GM23338 (cell line): Measurements from ENCODE around the gene KCTD15.
A peak's percentile ranks its signal among the peaks of the same experiment; 100 is the strongest.

ENCODE experiments used
- CTCF ChIP-seq, 2 experiments: fragments of 200-600 bp in 1 of 2; sonication (generic) in 1 of 2; conservative IDR thresholded peaks; 2 replicates each; pipeline versions ENCODE4 v1.5.1 to v1.6.1; 2016 to 2017; ENCODE audit warnings: antibody characterized with exemption in 2 of 2, low read depth in 2 of 2, mild to moderate bottlenecking in 2 of 2, moderate library complexity in 1 of 2
- EZH2 ChIP-seq: fragments of 200-600 bp; sonication (generic); IDR thresholded peaks from one replicate; pipeline ENCODE4 v1.8.0; 2017; ENCODE audit warnings: antibody characterized with exemption, mild to moderate bottlenecking, low read depth; ENCODE audit not compliant: unreplicated experiment
- POLR2AphosphoS5 ChIP-seq: IDR thresholded peaks from 2 replicates; pipeline ENCODE4 v1.6.1; 2016; ENCODE audit warnings: antibody characterized with exemption, low read depth

DNA sequence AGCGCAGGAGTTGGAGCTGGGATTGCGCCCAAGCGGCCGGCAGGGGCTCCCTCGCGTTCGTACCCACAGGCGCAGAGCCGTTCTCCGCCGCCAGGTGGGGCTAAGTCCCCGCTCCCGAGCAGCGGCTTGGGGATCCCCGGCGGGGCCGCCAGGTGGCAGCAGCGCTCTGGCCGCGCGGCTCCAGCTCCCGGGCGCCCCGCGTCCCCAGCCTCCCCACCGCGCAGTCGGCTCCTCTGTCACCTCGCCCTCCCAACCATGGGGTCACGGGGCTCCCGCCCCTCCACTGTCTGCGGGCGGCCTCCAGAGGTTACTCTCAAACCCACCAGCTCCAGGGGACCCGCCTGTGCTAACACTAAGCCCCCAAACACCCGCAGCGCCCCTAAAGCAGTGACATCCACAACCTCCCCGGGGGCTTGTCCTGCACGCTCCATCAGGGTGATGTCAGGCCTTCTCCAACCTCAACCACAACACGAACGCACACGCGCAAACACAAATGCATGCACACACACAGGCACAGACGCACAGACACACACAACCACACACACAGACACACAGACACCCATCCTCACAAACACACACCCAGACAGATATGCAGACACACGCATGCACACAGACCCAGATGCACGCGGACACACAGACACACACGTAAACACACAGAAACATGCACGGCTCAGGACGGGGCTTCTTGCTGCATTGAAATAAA is 18.4 kb upstream of the KCTD15 start:
- TF ChIP-seq CTCF (conservative IDR thresholded peaks at IDR 0.05; ENCODE audit: low read depth in 2 of 2) (peak; percentile 87 to 100), POLR2AphosphoS5 (no peak), EZH2 (no peak)
